Tibial artery (tissue), 4 donors: Measurements from ENCODE around the gene KLHDC8A.

Source experiments
- DNase-seq, 2 donors: peaks; one replicate each; pipeline ENCODE4 v3.0.0-alpha.2; 2019
- H3K27ac ChIP-seq, 2 donors: fragments of 200-600 bp; sonication (generic) in 1 of 2; 1 replicate in 1 of 2; 2 replicates in 1 of 2; pipeline ENCODE4 v1.5.1; 2018 to 2019; ENCODE audit warnings: mild to moderate bottlenecking in 1 of 2
- H3K27me3 ChIP-seq, 2 donors: fragments of 200-600 bp; sonication (generic) in 1 of 2; one replicate each; pipeline versions ENCODE4 v1.5.1 to v1.6.0; 2016 to 2019
- H3K36me3 ChIP-seq, 3 donors: fragments of 200-600 bp; sonication (generic) in 2 of 3; one replicate each; pipeline ENCODE4 v1.5.1; 2016 to 2019; ENCODE audit warnings: mild to moderate bottlenecking in 2 of 3
- H3K4me1 ChIP-seq, 4 donors: fragments of 200-600 bp; sonication (generic) in 2 of 4; 1 replicate in 3 of 4; 2 replicates in 1 of 4; pipeline ENCODE4 v1.5.1; 2016 to 2019
- H3K4me3 ChIP-seq, 2 donors: fragments of 200-600 bp; sonication (generic) in 1 of 2; 1 replicate in 1 of 2; 2 replicates in 1 of 2; pipeline ENCODE4 v1.5.1; 2018 to 2019; ENCODE audit warnings: mild to moderate bottlenecking in 2 of 2
- H3K9me3 ChIP-seq, 3 donors: fragments of 200-600 bp; sonication (generic) in 1 of 3; one replicate each; pipeline ENCODE4 v1.5.1; 2016 to 2019
- intact Hi-C: fragments of 100-400 bp; cut with DNase I; formaldehyde crosslinking; loops from one replicate; pipeline ENCODE4 v1.15.0; 2023; ENCODE audit warnings: low total_unique reads
- TF ChIP-seq, protein P1 (sequence below), 2 experiments: fragments of 200-600 bp in 1 of 2; fragments of 450-650 bp in 1 of 2; IDR thresholded peaks; one replicate each; pipeline ENCODE4 v1.5.1; 2017 to 2019; ENCODE audit warnings: antibody characterized with exemption in 2 of 2, mild to moderate bottlenecking in 1 of 2, moderate library complexity in 1 of 2

KLHDC8A gene

DNA sequence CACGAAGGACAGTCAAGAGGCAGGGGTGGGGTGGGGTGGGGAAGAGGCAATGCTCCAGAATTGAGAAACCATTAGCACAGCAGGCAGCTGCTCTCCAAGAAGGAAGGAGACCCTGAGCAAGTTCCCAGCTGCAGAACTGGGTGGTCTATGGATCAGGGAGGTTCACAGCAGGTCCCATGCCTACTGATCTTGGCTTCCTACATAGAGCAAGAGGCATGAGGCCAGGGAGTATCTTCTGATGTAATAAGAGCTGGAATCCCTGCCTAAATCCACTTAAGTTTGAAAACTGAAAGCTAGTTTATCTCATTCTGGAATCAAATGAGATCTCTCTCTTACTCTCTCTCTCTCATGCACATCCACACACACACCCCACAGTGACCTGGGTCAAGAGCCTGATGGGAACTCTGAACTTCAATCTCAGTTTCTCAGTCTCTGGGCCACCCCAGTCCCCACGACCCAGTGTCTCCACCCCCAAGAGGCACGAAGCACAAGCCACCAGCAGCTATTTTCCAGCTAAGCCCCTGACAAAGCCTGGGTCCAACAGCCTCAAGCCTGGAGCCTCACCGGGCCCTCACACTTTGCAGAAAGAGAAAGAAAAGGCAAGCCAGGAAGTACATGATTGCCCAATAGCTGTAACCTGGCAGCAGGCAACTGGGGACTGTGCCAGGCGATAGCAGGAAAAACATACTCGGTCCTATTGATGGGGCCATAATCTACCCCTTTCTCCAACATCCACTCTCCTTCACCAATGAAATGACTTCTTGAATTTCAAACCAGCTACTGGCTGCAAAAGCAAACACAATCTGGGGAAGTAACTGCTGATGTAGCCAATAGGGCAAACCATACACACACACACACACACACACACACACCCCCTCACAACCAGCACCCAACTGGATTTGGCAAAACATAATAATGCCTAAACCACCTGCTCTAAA, 37.4 kb downstream of the KLHDC8A start:
- Histone ChIP-seq H3K4me3 (no peak overlapping the region), H3K27me3 (no peaks in the 10 kb centered on the region), H3K9me3 (no peaks in the 10 kb centered on the region), H3K4me1 (peaks cover 0 to 42% (median 21%) of the 10 kb centered on the region in 4 donors), H3K27ac (no peak overlapping the region), H3K36me3 (no peaks in the 10 kb centered on the region)
- TF ChIP-seq, protein P1, sequence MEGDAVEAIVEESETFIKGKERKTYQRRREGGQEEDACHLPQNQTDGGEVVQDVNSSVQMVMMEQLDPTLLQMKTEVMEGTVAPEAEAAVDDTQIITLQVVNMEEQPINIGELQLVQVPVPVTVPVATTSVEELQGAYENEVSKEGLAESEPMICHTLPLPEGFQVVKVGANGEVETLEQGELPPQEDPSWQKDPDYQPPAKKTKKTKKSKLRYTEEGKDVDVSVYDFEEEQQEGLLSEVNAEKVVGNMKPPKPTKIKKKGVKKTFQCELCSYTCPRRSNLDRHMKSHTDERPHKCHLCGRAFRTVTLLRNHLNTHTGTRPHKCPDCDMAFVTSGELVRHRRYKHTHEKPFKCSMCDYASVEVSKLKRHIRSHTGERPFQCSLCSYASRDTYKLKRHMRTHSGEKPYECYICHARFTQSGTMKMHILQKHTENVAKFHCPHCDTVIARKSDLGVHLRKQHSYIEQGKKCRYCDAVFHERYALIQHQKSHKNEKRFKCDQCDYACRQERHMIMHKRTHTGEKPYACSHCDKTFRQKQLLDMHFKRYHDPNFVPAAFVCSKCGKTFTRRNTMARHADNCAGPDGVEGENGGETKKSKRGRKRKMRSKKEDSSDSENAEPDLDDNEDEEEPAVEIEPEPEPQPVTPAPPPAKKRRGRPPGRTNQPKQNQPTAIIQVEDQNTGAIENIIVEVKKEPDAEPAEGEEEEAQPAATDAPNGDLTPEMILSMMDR (IDR thresholded peaks at IDR 0.05), result no peak
- intact Hi-C loops, result no loop called here
- peak; percentile 69 to 82 for DNase-seq

DNA sequence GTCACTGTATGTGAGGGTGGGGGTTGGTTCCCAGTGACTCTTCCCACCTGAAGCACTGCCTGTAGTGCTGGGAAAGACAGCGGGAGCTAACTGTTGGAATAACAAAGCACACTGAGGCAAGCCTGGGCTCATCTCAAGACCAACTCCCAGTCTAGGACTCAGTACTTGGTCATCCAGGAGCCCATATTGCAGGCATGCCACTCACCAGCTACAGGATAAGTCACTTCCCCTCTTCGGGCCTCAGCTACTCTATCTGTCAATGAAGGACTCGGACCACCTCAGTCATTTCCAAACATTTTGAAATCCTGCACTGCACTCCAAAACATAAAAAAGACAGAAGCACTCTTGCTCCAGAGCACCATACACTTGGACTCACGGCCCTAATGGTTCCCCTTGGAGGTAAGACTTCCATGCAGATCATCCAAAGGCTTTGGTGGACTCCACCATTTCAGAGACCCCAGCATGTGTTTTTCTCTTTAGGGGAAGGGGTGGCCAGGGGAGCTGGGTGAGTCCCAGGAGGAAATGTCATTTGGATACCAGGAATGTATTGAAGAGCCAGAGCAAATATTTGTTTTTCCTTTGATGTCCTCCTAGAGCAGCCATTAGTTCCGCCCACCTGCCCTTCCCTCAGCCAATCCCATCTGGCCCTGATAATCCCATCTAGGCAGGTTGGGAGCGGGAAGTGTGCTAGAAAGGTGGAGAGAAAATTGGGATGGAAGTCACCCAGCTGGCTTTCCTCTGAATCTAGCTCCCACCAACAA, 38.3 kb downstream of the KLHDC8A start:
- Histone ChIP-seq H3K9me3 (no peaks in the 10 kb centered on the region), H3K36me3 (no peaks in the 10 kb centered on the region), H3K27me3 (peaks cover 0 to 7% of the 10 kb centered on the region in 2 donors), H3K4me3 (no peak overlapping the region), H3K4me1 (peaks cover 0 to 42% (median 23%) of the 10 kb centered on the region in 4 donors), H3K27ac (no peak overlapping the region)
- TF ChIP-seq, protein P1 (IDR thresholded peaks at IDR 0.05), result no peak
- intact Hi-C loops, result no loop called here
- DNase-seq, result no peak

DNA sequence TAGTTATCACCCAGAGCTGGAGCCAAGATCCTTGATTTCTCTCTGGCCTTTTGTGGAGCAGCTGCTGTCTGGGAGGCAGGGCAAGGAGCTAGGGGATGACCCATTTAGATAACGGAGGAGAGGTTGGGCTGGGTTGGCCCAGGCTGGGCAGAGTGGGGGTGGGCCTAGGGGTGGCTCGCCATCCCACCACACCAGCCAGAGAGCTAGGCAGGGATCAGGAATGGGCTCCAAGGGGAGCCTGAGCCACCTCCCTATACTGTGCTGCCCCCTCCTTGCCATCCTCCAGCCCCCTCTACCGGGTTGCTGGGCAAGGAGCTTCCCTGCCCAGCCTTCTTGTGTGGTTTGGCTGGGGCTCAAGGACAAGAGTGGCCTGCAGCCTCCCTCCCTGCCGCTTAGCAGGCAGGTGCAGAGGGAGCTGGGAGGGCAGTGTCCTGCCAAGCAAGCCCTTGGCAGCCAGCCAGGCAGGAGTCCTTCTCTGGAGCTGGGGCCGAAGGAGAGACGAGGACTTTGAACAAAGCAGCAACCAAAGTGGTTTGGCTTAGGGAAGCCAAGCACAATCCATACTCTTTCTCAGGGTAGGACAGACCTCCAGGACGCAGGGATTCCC, 39.3 kb downstream of the KLHDC8A start:
- Histone ChIP-seq H3K4me1 (peaks cover 0 to 42% (median 24%) of the 10 kb centered on the region in 4 donors), H3K36me3 (no peaks in the 10 kb centered on the region), H3K9me3 (no peaks in the 10 kb centered on the region), H3K4me3 (no peak overlapping the region), H3K27me3 (peaks cover 0 to 10% of the 10 kb centered on the region in 2 donors), H3K27ac (no peak overlapping the region)
- intact Hi-C loops, result no loop called here
- peak in 1 of 2 donors; percentile 72 for DNase-seq
- TF ChIP-seq, protein P1 (IDR thresholded peaks at IDR 0.05), result no peak

DNA sequence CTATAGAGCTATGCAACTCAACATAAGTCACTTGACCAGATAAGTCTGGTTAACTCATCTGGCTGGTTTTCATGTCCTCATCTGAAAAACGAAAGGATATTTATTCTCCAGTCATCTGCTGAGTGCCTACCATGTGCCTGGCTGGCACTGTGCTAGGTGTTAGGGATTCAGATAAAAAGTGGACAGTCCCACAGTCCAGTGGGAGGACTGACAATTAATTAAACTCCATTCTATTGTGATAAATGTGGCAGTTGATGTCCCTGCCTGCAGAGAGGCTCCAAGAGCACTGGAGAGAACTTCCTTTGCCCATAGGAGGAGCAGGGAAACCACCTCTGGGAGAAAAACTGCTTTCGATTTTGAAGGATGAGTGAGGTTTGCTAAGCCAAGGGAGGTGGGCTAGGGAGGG, 40.6 kb downstream of the KLHDC8A start:
- Histone ChIP-seq H3K4me3 (no peak overlapping the region), H3K9me3 (no peaks in the 10 kb centered on the region), H3K36me3 (no peaks in the 10 kb centered on the region), H3K27me3 (peaks cover 0 to 17% of the 10 kb centered on the region in 2 donors), H3K27ac (no peak overlapping the region), H3K4me1 (peaks cover 0 to 37% (median 22%) of the 10 kb centered on the region in 4 donors)
- TF ChIP-seq, protein P1 (IDR thresholded peaks at IDR 0.05), result no peak
- no peak for DNase-seq
- intact Hi-C loops, result no loop called here

DNA sequence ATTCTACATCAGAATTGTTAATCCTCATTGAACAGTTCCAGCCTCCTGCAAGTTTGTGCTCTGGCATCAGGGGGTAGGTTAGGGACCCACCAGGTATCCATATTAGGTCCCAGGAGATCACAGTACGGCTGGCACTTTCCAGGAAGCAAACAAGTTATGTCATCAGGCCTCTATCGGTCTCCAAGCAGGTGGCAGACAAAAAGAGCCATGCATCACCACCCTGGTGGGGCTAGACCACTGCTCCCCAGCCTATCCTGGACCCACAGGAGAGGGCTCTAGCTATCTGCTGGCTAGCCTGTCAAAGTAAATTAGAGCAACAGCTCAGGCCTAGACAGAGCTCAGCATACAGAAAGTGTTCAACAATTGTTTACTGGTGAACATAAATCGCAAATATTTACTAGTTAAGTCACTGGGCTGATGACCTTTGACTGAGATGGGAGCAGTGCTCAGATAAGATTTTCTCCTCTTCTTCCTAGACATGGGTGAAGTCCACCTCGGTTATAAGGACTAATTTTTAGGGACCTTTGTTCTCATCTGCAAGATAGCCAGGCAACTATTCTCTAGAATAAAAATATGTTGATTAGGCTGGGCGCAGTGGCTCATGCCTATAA, 41.6 kb downstream of the KLHDC8A start:
- peaks cover 0 to 20% of the 10 kb centered on the region in 2 donors for H3K27me3 ChIP-seq
- no peaks in the 10 kb centered on the region for H3K36me3 ChIP-seq
- TF ChIP-seq, protein P1 (IDR thresholded peaks at IDR 0.05), result no peak
- H3K4me1 ChIP-seq, result peaks cover 0 to 29% (median 17%) of the 10 kb centered on the region in 4 donors
- intact Hi-C loops, result no loop called here
- no peak for DNase-seq
- no peak overlapping the region for H3K27ac ChIP-seq
- H3K9me3 ChIP-seq, result no peaks in the 10 kb centered on the region
- H3K4me3 ChIP-seq, result no peak overlapping the region
